Muscle layer of colon (tissue), 2 donors: ENCODE measurements around the gene MIDN.

Source experiments
- H3K27ac ChIP-seq: one replicate; pipeline ENCODE4 v1.7.0; 2013; ENCODE audit warnings: low read depth, mild to moderate bottlenecking, low read length, moderate library complexity
- H3K27me3 ChIP-seq, 2 donors: one replicate each; pipeline ENCODE4 v1.7.0; 2013; ENCODE audit warnings: low read length in 2 of 2, mild to moderate bottlenecking in 2 of 2; ENCODE audit not compliant: insufficient read depth in 2 of 2, control insufficient read depth in 1 of 2
- H3K36me3 ChIP-seq: one replicate; pipeline ENCODE4 v1.7.0; 2013; ENCODE audit warnings: mild to moderate bottlenecking, low read length; ENCODE audit not compliant: insufficient read depth
- H3K4me1 ChIP-seq: one replicate; pipeline ENCODE4 v1.7.0; 2013; ENCODE audit warnings: mild to moderate bottlenecking, low read length; ENCODE audit not compliant: insufficient read depth
- H3K4me3 ChIP-seq, 2 donors: one replicate each; pipeline ENCODE4 v1.7.0; 2013; ENCODE audit warnings: low read length in 2 of 2, low read depth in 1 of 2, mild to moderate bottlenecking in 1 of 2, moderate library complexity in 1 of 2
- H3K9ac ChIP-seq: one replicate; pipeline ENCODE4 v1.7.0; 2013; ENCODE audit warnings: low read length
- H3K9me3 ChIP-seq: one replicate; pipeline ENCODE4 v1.7.0; 2013; ENCODE audit warnings: mild to moderate bottlenecking, low read length
- donor health status: abdominal sarcoma.
- donor health status: Adenocarcinoma of cecum.

MIDN gene

GRCh38 chr19:1229924-1230782, 18.2 kb upstream of the MIDN start:
- H3K27me3 ChIP-seq: no peaks in the 10 kb centered on the region
- no peak overlapping the region for H3K9ac ChIP-seq
- no peak overlapping the region for H3K4me3 ChIP-seq
- no peaks in the 10 kb centered on the region for H3K9me3 ChIP-seq
- no peak overlapping the region for H3K27ac ChIP-seq
- H3K4me1 ChIP-seq: peaks cover 13% of the 10 kb centered on the region
- H3K36me3 ChIP-seq: no peaks in the 10 kb centered on the region

GRCh38 chr19:1230783-1231489, 17.4 kb upstream of the MIDN start:
- H3K9me3 ChIP-seq: no peaks in the 10 kb centered on the region
- peaks cover 13% of the 10 kb centered on the region for H3K4me1 ChIP-seq
- no peak overlapping the region for H3K27ac ChIP-seq
- no peaks in the 10 kb centered on the region for H3K36me3 ChIP-seq
- H3K27me3 ChIP-seq: peaks cover 0 to 1% of the 10 kb centered on the region in 2 donors
- H3K9ac ChIP-seq: no peak overlapping the region
- no peak overlapping the region for H3K4me3 ChIP-seq

GRCh38 chr19:1231729-1232637, 16.4 kb upstream of the MIDN start:
- Histone ChIP-seq H3K4me3 (no peak overlapping the region), H3K9ac (no peak overlapping the region), H3K4me1 (peaks cover 13% of the 10 kb centered on the region), H3K9me3 (no peaks in the 10 kb centered on the region), H3K27ac (no peak overlapping the region), H3K27me3 (peaks cover 0 to 8% of the 10 kb centered on the region in 2 donors), H3K36me3 (no peaks in the 10 kb centered on the region)

- H3K27ac ChIP-seq: no peak overlapping the region
- peaks cover 13% of the 10 kb centered on the region for H3K4me1 ChIP-seq
- H3K4me3 ChIP-seq: no peak overlapping the region
- peaks cover 0 to 8% of the 10 kb centered on the region in 2 donors for H3K27me3 ChIP-seq
- H3K9ac ChIP-seq: no peak overlapping the region
- no peaks in the 10 kb centered on the region for H3K36me3 ChIP-seq
- no peaks in the 10 kb centered on the region for H3K9me3 ChIP-seq
Observed at GRCh38 chr19:1232652-1233072, 15.7 kb upstream of the MIDN start.

- Histone ChIP-seq H3K36me3 (no peaks in the 10 kb centered on the region), H3K9me3 (no peaks in the 10 kb centered on the region), H3K9ac (no peak overlapping the region), H3K4me3 (no peak overlapping the region), H3K27me3 (peaks cover 0 to 8% of the 10 kb centered on the region in 2 donors), H3K27ac (no peak overlapping the region), H3K4me1 (peaks cover 15% of the 10 kb centered on the region)
Observed at GRCh38 chr19:1233115-1233667, 15.2 kb upstream of the MIDN start.

- H3K9ac ChIP-seq: no peak overlapping the region
- H3K27me3 ChIP-seq: peaks cover 0 to 8% of the 10 kb centered on the region in 2 donors
- no peak overlapping the region for H3K27ac ChIP-seq
- H3K4me1 ChIP-seq: peaks cover 18% of the 10 kb centered on the region
- no peaks in the 10 kb centered on the region for H3K9me3 ChIP-seq
- H3K4me3 ChIP-seq: no peak overlapping the region
- H3K36me3 ChIP-seq: no peaks in the 10 kb centered on the region
Observed at GRCh38 chr19:1234051-1234954, 14.1 kb upstream of the MIDN start.

GRCh38 chr19:1234955-1235380, 13.4 kb upstream of the MIDN start:
- Histone ChIP-seq H3K9ac (no peak overlapping the region), H3K9me3 (no peaks in the 10 kb centered on the region), H3K4me3 (no peak overlapping the region), H3K4me1 (peaks cover 18% of the 10 kb centered on the region), H3K36me3 (no peaks in the 10 kb centered on the region), H3K27me3 (peaks cover 0 to 8% of the 10 kb centered on the region in 2 donors), H3K27ac (no peak overlapping the region)

GRCh38 chr19:1235625-1236538, 12.5 kb upstream of the MIDN start:
- Histone ChIP-seq H3K9ac (no peak overlapping the region), H3K27ac (no peak overlapping the region), H3K27me3 (peaks cover 0 to 8% of the 10 kb centered on the region in 2 donors), H3K4me1 (peaks cover 20% of the 10 kb centered on the region), H3K36me3 (no peaks in the 10 kb centered on the region), H3K4me3 (no peak overlapping the region), H3K9me3 (no peaks in the 10 kb centered on the region)

GRCh38 chr19:1236576-1236975, 11.8 kb upstream of the MIDN start:
- no peak overlapping the region for H3K9ac ChIP-seq
- H3K9me3 ChIP-seq: no peaks in the 10 kb centered on the region
- H3K36me3 ChIP-seq: no peaks in the 10 kb centered on the region
- H3K4me1 ChIP-seq: peaks cover 25% of the 10 kb centered on the region
- H3K27ac ChIP-seq: no peak overlapping the region
- H3K27me3 ChIP-seq: peaks cover 0 to 8% of the 10 kb centered on the region in 2 donors
- no peak overlapping the region for H3K4me3 ChIP-seq
